ENCODE data around the gene ZNF28.
"Not testable (repeated sequence)": the region's sequence is repeated elsewhere in the genome, so short reads cannot be mapped to it uniquely, and the experiment has no call there.

The ZNF28 gene

GRCh38 chr19:52821204-52821960 lies at the start of gene ZNF28:
Gene ZNF28 (minus strand): TSS chr19:52821633. CDS start chr19:52817958, 3,675 bp downstream.
- DNase-seq = peak; percentile 77 to 82

- not testable (repeated sequence) for DNase-seq
Observed at GRCh38 chr19:52868031-52868430, 46.6 kb upstream of the ZNF28 start.

GRCh38 chr19:52857378-52858191 lies 36.2 kb upstream of the ZNF28 start, which contains the start of gene ZNF468:
Gene ZNF468 (minus strand): TSS chr19:52857619. CDS start chr19:52854272, 3,347 bp downstream.
- DNase-seq = peak; percentile 76 to 81

GRCh38 chr19:52856540-52857377 lies 35.3 kb upstream of the ZNF28 start:
- DNase-seq = not testable (repeated sequence)

- not testable (repeated sequence) for DNase-seq
Observed at GRCh38 chr19:52847352-52847751, 25.9 kb upstream of the ZNF28 start.

- not testable (repeated sequence) for DNase-seq
Observed at GRCh38 chr19:52840825-52841465, 19.5 kb upstream of the ZNF28 start.

GRCh38 chr19:52834289-52834688 lies 12.9 kb upstream of the ZNF28 start:
- not testable (repeated sequence) for DNase-seq

- DNase-seq = peak; percentile 37 to 41
Observed at GRCh38 chr19:52833541-52833940, 12.1 kb upstream of the ZNF28 start.

GRCh38 chr19:52829866-52830265 lies 8.4 kb upstream of the ZNF28 start:
- DNase-seq = not testable (repeated sequence)

- DNase-seq = no peak
Observed at GRCh38 chr19:52825765-52826164, 4.3 kb upstream of the ZNF28 start.

GRCh38 chr19:52823676-52824075 lies 2.2 kb upstream of the ZNF28 start:
- DNase-seq = no peak

GRCh38 chr19:52820472-52821203 lies 795 bp downstream of the ZNF28 start:
- DNase-seq = peak; percentile 15 to 31

- DNase-seq = no peak
Observed at GRCh38 chr19:52809801-52810200, 11.6 kb downstream of the ZNF28 start.

- DNase-seq = not testable (repeated sequence)
Observed at GRCh38 chr19:52799950-52800640, 21.3 kb downstream of the ZNF28 start.

- no peak for DNase-seq
Observed at GRCh38 chr19:52789440-52789839, 32.0 kb downstream of the ZNF28 start.

- peak; percentile 78 to 80 for DNase-seq
Observed at GRCh38 chr19:52786464-52787354, 34.7 kb downstream of the ZNF28 start, which contains the start of gene ZNF600. Gene ZNF600 (minus strand): TSS chr19:52786791. CDS start chr19:52778888, 7,903 bp downstream.

GRCh38 chr19:52786078-52786463 lies 35.4 kb downstream of the ZNF28 start:
- no peak for DNase-seq

- no peak for DNase-seq
Observed at GRCh38 chr19:52785506-52785905, 35.9 kb downstream of the ZNF28 start.

- DNase-seq = not testable (repeated sequence)
Observed at GRCh38 chr19:52782864-52783263, 38.6 kb downstream of the ZNF28 start.

- DNase-seq = peak; percentile 38 to 41
Observed at GRCh38 chr19:52778811-52779210, 42.6 kb downstream of the ZNF28 start.

Data from CD4-positive, alpha-beta T cell treated with Interleukin-1 beta for 1 hour (primary cell).